NCI-H82 treated with DMSO at 0.1 percent for 48 hours (cell line): ENCODE results near the gene ZNF140.

Experiments
- DNase-seq: peaks from one replicate; lab custom pipeline; 2025; ENCODE audit not compliant: unreplicated experiment; lab: John Stamatoyannopoulos, UW

ZNF140 gene

GRCh38 chr12:133130038-133130807, 49.5 kb downstream of the ZNF140 start, which contains the start of the genes ZNF10 and ZNF891:
Gene ZNF10 (plus strand): TSS chr12:133130627. CDS start chr12:133144493, 13,866 bp downstream.
Gene ZNF891 (minus strand): TSS chr12:133130274. CDS start chr12:133121918, 8,356 bp downstream.
- peak; percentile 89 for DNase-seq

- peak; percentile 11 for DNase-seq
Measured at GRCh38 chr12:133130808-133131128, 50.0 kb downstream of the ZNF140 start.

GRCh38 chr12:133135747-133136146, 55.0 kb downstream of the ZNF140 start:
- DNase-seq: no peak

- no peak for DNase-seq
Measured at GRCh38 chr12:133145981-133146380, 65.3 kb downstream of the ZNF140 start.

- DNase-seq: no peak
Measured at GRCh38 chr12:133156125-133156690, 75.5 kb downstream of the ZNF140 start.
